GM18861 (cell line): ENCODE data around the gene NR1H3.

ENCODE experiments used
- ATAC-seq: cut with Tn5 transposase; IDR thresholded peaks from one replicate; pipeline ENCODE4 v1.9.1; 2021; ENCODE audit not compliant: unreplicated experiment

Gene NR1H3

GRCh38 chr11:47244448-47245350 lies 13.1 kb upstream of the NR1H3 start:
- ATAC-seq: no peak

- no peak for ATAC-seq
These were observed 12.0 kb upstream of the NR1H3 start for GRCh38 chr11:47245611-47246357.

- ATAC-seq: no peak
These were observed 10.3 kb upstream of the NR1H3 start for GRCh38 chr11:47247502-47247901.

GRCh38 chr11:47248304-47248663 lies 9.5 kb upstream of the NR1H3 start:
- ATAC-seq: peak; percentile 12

- ATAC-seq: peak; percentile 86
These were observed 9.0 kb upstream of the NR1H3 start, which contains the start of gene ACP2 for GRCh38 chr11:47248664-47249377. Gene ACP2 (minus strand): TSS chr11:47248814. CDS start chr11:47248789, 25 bp downstream.

- ATAC-seq: no peak
These were observed 8.4 kb upstream of the NR1H3 start for GRCh38 chr11:47249378-47249715.

GRCh38 chr11:47251751-47252150 lies 6.0 kb upstream of the NR1H3 start:
- ATAC-seq: no peak

GRCh38 chr11:47253660-47254059 lies 4.1 kb upstream of the NR1H3 start:
- ATAC-seq: no peak

- ATAC-seq: no peak
These were observed 3.4 kb upstream of the NR1H3 start for GRCh38 chr11:47254386-47254785.

- no peak for ATAC-seq
These were observed 1.4 kb upstream of the NR1H3 start for GRCh38 chr11:47256374-47256773.

- no peak for ATAC-seq
These were observed 649 bp upstream of the NR1H3 start for GRCh38 chr11:47257177-47257516.

GRCh38 chr11:47258317-47258902 lies 614 bp downstream of the NR1H3 start:
- no peak for ATAC-seq

GRCh38 chr11:47259232-47259977 lies 1.6 kb downstream of the NR1H3 start:
- no peak for ATAC-seq

- no peak for ATAC-seq
These were observed 2.6 kb downstream of the NR1H3 start for GRCh38 chr11:47260366-47260765.

GRCh38 chr11:47261291-47261800 lies 3.5 kb downstream of the NR1H3 start:
- no peak for ATAC-seq

GRCh38 chr11:47264119-47264518 lies 6.3 kb downstream of the NR1H3 start:
- ATAC-seq: no peak

GRCh38 chr11:47264521-47264920 lies 6.7 kb downstream of the NR1H3 start:
- ATAC-seq: no peak

- no peak for ATAC-seq
These were observed 10.1 kb downstream of the NR1H3 start for GRCh38 chr11:47267876-47268275.

GRCh38 chr11:47268448-47269001 lies 10.7 kb downstream of the NR1H3 start:
- ATAC-seq: no peak
